GM19099 (cell line): Measurements from ENCODE around the gene SLC35F3.

Experiments used
- POLR2A ChIP-seq: IDR thresholded peaks from 3 replicates; pipeline ENCODE4 v1.6.1; 2011; ENCODE audit warnings: low read depth; ENCODE audit not compliant: insufficient read length; ENCODE audit errors: extremely low read depth

Gene SLC35F3

DNA sequence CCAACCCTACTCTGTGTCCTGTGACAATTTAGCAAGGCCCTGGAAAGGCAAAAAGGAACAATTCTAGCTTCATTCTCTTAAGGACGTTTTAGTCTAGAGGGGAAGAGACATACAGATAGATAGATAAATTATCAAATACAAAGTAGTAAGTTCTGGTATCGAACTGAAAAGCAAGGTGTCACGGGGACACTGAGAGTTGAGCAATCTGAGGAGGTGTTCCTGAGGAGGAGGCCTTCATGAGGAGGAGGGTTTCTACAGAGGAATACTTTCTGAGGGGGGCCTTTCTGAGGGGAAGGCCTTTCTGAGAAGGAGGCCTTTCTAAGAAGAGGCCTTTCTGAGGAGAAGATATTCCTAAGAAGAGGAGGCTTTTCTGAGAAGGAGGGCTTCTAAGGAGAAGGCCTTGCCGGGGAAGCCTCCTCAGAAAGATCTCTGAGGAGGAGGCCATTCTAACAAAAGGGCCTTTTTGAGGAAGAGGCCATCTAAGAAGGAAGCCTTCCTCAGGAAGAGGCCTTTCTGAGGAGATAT lies 312.9 kb downstream of the SLC35F3 start:
- TF ChIP-seq POLR2A, result no peak

DNA sequence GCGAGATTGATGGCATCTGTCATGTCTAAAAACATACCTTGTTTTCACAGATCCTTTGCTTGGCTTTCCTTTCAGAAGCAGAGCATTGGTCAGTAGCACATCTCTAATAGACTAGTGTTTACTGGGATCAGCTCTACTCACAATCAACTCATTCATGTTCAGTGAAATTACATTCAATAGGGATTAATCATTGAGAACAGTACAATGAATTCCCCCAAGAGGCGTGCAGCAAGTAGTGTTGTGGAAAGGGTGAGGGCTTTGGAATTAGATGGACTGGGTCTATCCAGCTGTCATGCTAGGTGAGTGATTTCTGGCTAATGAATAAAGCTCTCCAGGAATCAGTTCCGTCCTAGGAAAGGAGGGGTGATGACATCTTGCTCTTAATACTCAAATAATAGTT lies 313.6 kb downstream of the SLC35F3 start:
- TF ChIP-seq POLR2A, result no peak

- TF ChIP-seq POLR2A, result no peak
Observed at GRCh38 chr1:234219711-234220110, 315.2 kb downstream of the SLC35F3 start.

- TF ChIP-seq POLR2A, result no peak
Observed at GRCh38 chr1:234221601-234222000, 317.1 kb downstream of the SLC35F3 start.

DNA sequence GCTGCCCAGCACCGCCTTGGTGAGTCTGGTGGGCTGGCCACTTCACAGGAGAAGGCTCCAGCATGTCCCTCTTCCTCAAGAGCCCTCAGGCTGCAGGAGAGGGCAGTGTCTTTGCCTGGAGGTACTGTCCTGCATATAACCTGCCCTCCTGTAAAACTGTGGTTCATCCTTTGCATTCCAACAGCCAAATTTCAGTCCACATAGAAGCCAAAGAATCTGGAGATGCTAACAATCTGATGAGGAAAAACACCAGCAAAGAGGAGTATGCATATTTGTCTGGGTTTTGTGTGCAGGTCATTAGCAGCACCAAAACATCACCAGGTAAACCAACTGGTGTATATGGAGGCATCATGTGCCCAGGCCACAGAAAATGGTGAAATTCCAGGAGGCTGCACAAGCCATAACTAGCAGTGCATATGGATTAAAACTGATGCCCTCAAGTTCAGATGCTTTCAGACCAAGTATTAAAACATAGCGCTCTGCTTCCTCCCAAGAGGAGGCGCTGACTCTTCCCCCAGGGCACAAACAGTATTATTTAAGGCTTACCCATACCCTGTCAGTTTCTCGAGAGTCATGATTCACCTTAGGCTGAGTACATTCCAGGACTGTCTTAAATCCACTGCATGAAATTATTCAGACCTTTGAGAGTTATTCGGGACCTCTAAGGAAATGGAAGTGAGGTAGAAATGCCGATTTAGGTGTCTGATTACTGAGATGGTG lies 318.2 kb downstream of the SLC35F3 start:
- TF ChIP-seq POLR2A, result no peak

DNA sequence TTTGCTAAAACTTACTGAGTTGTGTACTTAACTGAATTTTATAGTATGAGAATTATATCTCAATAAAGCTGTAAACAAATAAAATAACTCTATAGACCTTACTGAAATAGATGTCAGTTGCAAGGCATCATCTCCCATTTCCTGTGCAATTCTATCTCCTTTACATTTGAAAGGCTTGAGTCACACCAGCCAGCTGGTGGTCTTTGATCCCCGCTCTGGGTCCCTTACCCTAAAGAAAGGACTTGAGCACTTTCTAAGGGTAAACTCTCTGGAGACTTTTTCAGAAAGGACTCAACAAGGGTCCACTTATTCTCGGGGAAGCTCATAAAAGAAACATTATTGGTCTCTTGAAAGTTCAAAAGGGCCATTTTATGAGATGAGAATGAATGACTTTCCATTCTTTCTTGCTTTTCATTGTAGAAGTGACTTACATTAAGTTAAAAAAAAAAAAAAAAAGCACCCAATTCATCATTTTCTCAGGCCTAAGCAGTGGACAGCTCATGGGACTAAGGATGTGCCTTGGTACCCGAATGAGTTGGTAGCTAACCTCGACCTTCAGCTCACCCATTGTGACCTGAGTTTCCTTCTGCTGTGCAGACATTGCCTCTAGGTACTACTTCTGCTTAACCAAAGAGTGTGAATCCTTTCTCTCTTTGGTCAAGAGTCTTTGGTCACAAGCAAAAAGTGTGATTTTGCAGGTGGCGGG lies 321.8 kb downstream of the SLC35F3 start:
- no peak for TF ChIP-seq POLR2A

- TF ChIP-seq POLR2A, result no peak
Observed at GRCh38 chr1:234226819-234227165, 322.3 kb downstream of the SLC35F3 start.

DNA sequence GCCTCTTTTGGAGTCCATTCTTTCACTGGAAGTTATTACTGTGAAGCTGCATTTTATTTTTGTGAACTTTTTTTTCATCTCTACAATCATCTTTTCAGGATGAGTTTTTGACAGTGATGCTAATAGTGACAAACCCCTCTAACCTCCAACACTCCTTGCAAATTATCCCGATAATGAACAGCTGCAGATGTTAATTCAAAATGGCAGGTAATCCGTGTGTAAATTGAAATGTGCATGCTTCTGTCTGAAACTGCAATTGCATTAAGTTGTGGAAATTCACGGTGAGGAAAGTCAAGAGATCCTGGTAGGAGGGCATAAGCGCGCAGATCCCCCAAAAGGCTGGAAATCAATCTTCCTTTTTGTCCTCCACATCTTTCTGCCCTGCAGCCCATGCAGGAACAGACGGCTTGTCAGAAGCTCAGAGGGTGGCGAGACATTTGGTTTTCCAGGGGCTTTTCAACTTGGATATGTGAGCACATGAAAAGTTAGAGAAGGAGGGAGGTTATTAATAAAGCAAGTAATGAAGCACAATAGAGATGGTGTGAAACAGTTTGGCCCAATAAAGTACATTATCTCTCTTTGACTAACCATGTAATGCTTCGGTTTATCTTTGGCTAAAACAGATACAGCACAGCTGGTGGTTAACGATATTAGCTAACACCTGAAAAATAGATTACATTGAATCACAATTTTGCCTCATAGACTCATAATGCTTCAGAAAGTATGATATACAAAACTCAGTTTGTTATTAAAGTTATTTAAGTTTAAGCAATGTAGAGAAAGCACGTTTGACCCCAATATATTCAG lies 325.3 kb downstream of the SLC35F3 start:
- no peak for TF ChIP-seq POLR2A

GRCh38 chr1:234230414-234230862 lies 326.0 kb downstream of the SLC35F3 start:
- no peak for TF ChIP-seq POLR2A

GRCh38 chr1:234231061-234231892 lies 326.8 kb downstream of the SLC35F3 start:
- TF ChIP-seq POLR2A, result no peak

- no peak for TF ChIP-seq POLR2A
Observed at GRCh38 chr1:234231893-234232276, 327.4 kb downstream of the SLC35F3 start.

GRCh38 chr1:234234199-234234598 lies 329.7 kb downstream of the SLC35F3 start:
- TF ChIP-seq POLR2A, result no peak

DNA sequence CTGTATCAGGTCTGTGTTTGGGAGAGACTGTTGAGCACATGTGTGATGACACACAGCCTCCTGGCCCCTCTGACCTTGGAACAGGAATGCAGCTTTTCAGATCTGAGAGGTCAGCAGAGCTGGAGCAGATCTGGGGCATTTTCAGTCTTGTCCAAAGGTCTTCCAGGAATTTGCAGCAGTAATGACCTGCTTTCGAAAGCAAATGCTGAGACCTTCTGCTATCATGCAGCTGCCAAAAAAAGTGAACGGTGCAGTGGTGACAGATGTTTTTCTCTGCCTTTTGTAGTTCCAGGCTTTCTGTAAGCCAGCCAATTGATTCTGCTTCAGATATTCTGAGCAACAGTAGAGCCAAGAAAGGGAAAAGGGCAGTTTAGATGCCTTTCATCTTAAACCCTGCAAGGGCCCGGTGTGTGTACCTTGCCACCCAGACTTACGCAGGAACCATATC lies 331.0 kb downstream of the SLC35F3 start:
- no peak for TF ChIP-seq POLR2A

DNA sequence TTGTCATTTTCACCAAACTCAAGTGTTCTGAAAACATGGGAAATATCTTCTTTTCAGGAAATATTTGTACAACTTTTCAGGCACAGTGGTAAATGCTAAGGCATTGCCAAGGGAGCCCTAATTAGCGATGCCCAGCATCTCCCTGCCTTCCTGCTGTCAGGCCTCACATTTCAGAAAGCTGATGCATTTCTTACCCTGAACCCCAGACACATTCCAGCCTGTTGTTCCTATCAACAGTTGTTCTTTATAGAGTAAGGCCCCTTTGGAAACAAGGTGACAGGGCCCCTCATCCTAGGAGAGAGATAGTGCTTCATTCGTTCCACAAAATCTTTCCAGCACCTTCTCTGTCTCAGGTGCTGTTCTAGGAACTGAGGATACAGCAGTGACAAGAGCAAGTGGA lies 332.9 kb downstream of the SLC35F3 start:
- no peak for TF ChIP-seq POLR2A
